SK-N-MC (cell line): ENCODE data around the gene HAX1.
"Not testable (repeated sequence)": the region's sequence is repeated elsewhere in the genome, so short reads cannot be mapped to it uniquely, and the experiment has no call there.

Source experiments
- DNase-seq: peaks from one replicate; pipeline ENCODE4 v3.0.0-alpha.2; 2011; ENCODE audit warnings: low read depth, low spot score
- H3K27ac ChIP-seq: fragments of 200-600 bp; sonication (generic); 2 replicates; pipeline ENCODE4 v1.5.1; 2016; ENCODE audit warnings: mixed run types
- H3K36me3 ChIP-seq: fragments of 200-600 bp; sonication (generic); 2 replicates; pipeline ENCODE4 v1.6.1; 2017; ENCODE audit warnings: antibody characterized with exemption, low read length, mixed read lengths; ENCODE audit not compliant: insufficient read depth
- H3K4me3 ChIP-seq: fragments of 200-600 bp; sonication (generic); 2 replicates; pipeline ENCODE4 v1.5.1; 2016
- H3K9ac ChIP-seq: fragments of 200-600 bp; sonication (generic); 2 replicates; pipeline ENCODE4 v1.8.0; 2017; ENCODE audit warnings: mixed run types, mixed read lengths; ENCODE audit not compliant: insufficient read length
- H3K9me3 ChIP-seq: fragments of 200-600 bp; sonication (generic); 2 replicates; pipeline ENCODE4 v1.6.1; 2017; ENCODE audit warnings: low read depth, mild to moderate bottlenecking, antibody characterized with exemption, low read length, moderate library complexity, mixed read lengths
- EZH2 ChIP-seq: fragments of 200-600 bp; sonication (generic); IDR thresholded peaks from one replicate; pipeline ENCODE4 v1.6.1; 2017; ENCODE audit warnings: antibody characterized with exemption
- FOXP2 ChIP-seq: optimal IDR thresholded peaks from 2 replicates; pipeline ENCODE3; 2011; ENCODE audit warnings: mild to moderate bottlenecking, moderate library complexity; ENCODE audit not compliant: insufficient read depth; ENCODE audit errors: extremely low read length, control extremely low read depth
- POLR2AphosphoS5 ChIP-seq: IDR thresholded peaks from 2 replicates; pipeline ENCODE4 v1.6.1; 2012; ENCODE audit warnings: mild to moderate bottlenecking, low read depth, low read length, borderline replicate concordance

Gene HAX1

DNA sequence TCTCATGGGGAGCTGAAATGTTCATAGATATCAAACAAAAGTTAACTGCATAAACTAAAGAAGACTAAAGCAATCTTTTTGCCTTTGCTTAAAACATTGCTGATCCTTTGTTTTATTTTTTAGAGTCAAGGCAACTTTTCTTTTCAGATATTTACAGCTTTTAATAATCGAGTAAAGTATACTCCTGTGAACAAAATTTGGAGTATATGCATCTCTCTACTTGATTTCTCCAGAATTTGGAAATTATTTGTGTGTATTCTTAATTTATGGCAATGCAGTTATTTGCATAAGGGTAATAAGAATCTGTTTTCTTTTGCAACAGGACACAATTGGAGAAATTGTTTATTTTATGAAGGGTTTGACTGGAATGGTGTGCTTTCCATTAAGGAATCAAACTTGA, 44.3 kb downstream of the HAX1 start:
- H3K36me3 ChIP-seq: no peaks in the 10 kb centered on the region
- no peak overlapping the region for H3K27ac ChIP-seq
- H3K9ac ChIP-seq: no peak overlapping the region
- H3K4me3 ChIP-seq: no peak overlapping the region
- TF ChIP-seq EZH2: no peak
- no peak for TF ChIP-seq POLR2AphosphoS5
- no peak for TF ChIP-seq FOXP2
- H3K9me3 ChIP-seq: no peaks in the 10 kb centered on the region; the same call in 1 of the 2 replicates
- no peak for DNase-seq

DNA sequence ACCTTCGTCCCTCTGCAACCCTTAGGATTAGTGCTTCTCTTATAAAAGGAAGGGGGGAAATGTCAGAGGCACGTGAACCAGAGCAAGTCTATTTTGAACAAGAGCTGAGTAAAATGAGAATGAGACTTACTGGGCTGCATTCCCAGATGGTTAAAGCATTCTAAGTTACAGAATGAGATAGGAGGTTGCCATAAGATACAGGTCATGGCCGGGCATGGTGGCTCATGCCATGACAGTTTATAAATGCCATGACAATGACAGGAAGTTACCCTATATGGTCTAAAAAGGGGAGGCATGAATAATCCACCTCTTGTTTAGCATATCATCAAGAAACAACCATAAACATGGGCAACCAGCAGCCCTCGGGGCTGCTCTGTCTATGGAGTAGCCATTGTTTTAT, 46.0 kb downstream of the HAX1 start:
- TF ChIP-seq EZH2 (no peak), FOXP2 (no peak), POLR2AphosphoS5 (no peak)
- Histone ChIP-seq H3K27ac (no peak overlapping the region), H3K36me3 (no peaks in the 10 kb centered on the region), H3K4me3 (no peak overlapping the region), H3K9ac (no peak overlapping the region), H3K9me3 (no peaks in the 10 kb centered on the region; the same call in 1 of the 2 replicates)
- no peak for DNase-seq

GRCh38 chr1:154320882-154321608, 48.6 kb downstream of the HAX1 start, which contains the start of gene AQP10:
Gene AQP10 (plus strand): TSS chr1:154321093. CDS start chr1:154321156, 63 bp downstream.
- no peak for DNase-seq

GRCh38 chr1:154321609-154321934, 49.1 kb downstream of the HAX1 start:
- H3K27ac ChIP-seq, H3K9ac ChIP-seq, H3K36me3 ChIP-seq, H3K4me3 ChIP-seq, H3K9me3 ChIP-seq, DNase-seq: not testable (repeated sequence)

More at GRCh38 chr1:154320882-154321608, 48.6 kb downstream of the HAX1 start, which contains the start of gene AQP10:
- TF ChIP-seq EZH2 (no peak), POLR2AphosphoS5 (no peak), FOXP2 (no peak)
- no peaks in the 10 kb centered on the region; the same call in 1 of the 2 replicates for H3K9me3 ChIP-seq
- no peak within 1 kb of the TSS for H3K4me3 ChIP-seq
- H3K36me3 ChIP-seq: no peaks in the 10 kb centered on the region
- no peak within 1 kb of the TSS for H3K9ac ChIP-seq
- H3K27ac ChIP-seq: no peak within 1 kb of the TSS

DNA sequence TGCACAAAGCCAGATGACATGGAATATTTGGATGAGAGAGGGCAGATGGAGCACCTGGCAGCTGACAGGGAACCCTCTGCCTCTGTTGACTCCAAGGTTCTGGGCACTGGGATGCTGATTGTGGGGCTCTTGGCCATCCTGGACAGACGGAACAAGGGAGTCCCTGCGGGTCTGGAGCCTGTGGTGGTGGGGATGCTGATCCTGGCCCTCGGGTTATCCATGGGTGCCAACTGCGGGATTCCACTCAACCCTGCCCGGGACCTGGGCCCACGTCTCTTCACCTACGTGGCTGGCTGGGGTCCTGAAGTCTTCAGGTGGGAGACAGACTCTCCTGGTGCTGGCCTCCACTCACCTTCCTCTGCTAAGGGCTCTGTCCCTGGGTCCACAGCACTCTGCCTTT, 51.1 kb downstream of the HAX1 start:
- Histone ChIP-seq H3K4me3 (no peak overlapping the region), H3K9me3 (no peaks in the 10 kb centered on the region), H3K27ac (no peak overlapping the region), H3K36me3 (no peaks in the 10 kb centered on the region), H3K9ac (no peak overlapping the region)
- no peak for TF ChIP-seq EZH2
- TF ChIP-seq POLR2AphosphoS5: no peak
- TF ChIP-seq FOXP2: no peak
- DNase-seq: no peak

DNA sequence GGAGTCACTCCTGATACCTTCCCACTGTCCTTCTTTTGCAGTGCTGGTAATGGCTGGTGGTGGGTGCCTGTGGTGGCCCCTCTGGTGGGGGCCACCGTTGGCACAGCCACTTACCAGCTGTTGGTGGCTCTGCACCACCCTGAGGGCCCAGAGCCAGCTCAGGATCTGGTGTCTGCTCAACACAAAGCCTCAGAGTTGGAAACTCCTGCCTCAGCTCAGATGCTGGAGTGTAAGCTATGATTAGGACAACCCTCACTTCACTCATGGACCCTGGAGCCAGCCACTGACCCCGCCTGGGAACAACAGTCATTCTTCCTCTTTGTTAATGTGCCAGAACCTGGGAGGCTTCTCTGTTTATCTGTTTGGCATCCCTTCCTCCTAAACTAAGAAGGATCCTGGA, 51.8 kb downstream of the HAX1 start:
- Histone ChIP-seq H3K9ac (no peak overlapping the region), H3K36me3 (no peaks in the 10 kb centered on the region), H3K27ac (no peak overlapping the region), H3K4me3 (peak overlapping the region; percentile 98), H3K9me3 (no peaks in the 10 kb centered on the region)
- no peak for TF ChIP-seq POLR2AphosphoS5
- no peak for TF ChIP-seq EZH2
- TF ChIP-seq FOXP2: no peak
- no peak for DNase-seq

GRCh38 chr1:154324669-154325582, 52.5 kb downstream of the HAX1 start, which contains the start of gene ATP8B2:
Gene ATP8B2 (plus strand): TSS chr1:154325525. CDS start chr1:154328142, 2,617 bp downstream.
- Histone ChIP-seq H3K36me3 (no peaks in the 10 kb centered on the region), H3K27ac (no peak within 1 kb of the TSS), H3K9ac (peak within 1 kb of the TSS; percentile 80), H3K9me3 (no peaks in the 10 kb centered on the region), H3K4me3 (peak within 1 kb of the TSS; percentile 98)
- TF ChIP-seq EZH2 (no peak), FOXP2 (no peak), POLR2AphosphoS5 (no peak)
- no peak for DNase-seq
